Measurements from ENCODE around the gene FANCE.

- TF ChIP-seq CTCF (conservative IDR thresholded peaks at IDR 0.05; ENCODE audit: low read depth, low read length) (no peak), EZH2 (IDR thresholded peaks at IDR 0.05; ENCODE audit: borderline replicate concordance, low read depth, low read length, poor library complexity, severe bottlenecking) (no peak)
Measured at GRCh38 chr6:35483062-35483461, 30.9 kb downstream of the FANCE start.

Data from A673 (cell line).